HG02885 (cell line): ENCODE data around the gene LDLRAD1.
"Not testable (repeated sequence)": the region's sequence is repeated elsewhere in the genome, so short reads cannot be mapped to it uniquely, and the experiment has no call there.

ENCODE experiments used
- ATAC-seq: cut with Tn5 transposase; IDR thresholded peaks from one replicate; pipeline ENCODE4 v1.9.1; 2021; ENCODE audit warnings: mild to moderate bottlenecking; ENCODE audit not compliant: unreplicated experiment, poor library complexity

Gene LDLRAD1, protein sequence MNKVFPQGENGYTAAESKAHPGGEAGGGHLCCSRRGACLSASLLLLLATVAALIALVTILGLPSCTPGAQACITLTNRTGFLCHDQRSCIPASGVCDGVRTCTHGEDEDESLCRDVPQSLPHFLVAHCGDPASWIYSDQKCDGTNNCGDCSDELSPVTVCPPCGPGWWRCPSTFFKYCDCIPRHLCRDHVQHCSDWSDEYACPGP

GRCh38 chr1:54017979-54018378, at the start of gene LDLRAD1:
TSS of gene LDLRAD1 (minus strand) at chr1:54018186. CDS start at chr1:54018112, 74 bp downstream.
- ATAC-seq: no peak

DNA sequence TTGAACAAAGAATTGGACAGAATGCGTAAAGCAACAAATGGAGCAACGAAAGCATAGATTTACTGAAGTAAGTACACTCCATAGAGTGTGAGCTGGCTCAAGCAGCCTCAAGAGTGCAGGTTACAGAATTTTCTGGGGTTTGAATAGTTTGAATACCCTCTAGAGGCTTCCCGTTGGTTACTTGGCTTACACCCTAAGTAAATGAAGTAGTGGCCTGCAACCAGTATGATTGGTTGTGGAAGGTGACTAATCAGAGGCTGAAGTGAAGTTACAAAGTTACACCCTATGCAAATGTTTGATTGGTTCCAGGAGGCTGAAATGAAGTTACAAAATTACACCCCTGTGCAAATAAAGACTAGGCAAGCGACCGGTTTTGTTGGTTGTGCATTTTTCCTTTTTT, 46.3 kb upstream of the LDLRAD1 start:
- no peak for ATAC-seq

- no peak for ATAC-seq
Observed at GRCh38 chr1:54054438-54054749, 36.4 kb upstream of the LDLRAD1 start.

- no peak for ATAC-seq
Observed at GRCh38 chr1:54053745-54054437, 35.9 kb upstream of the LDLRAD1 start.

DNA sequence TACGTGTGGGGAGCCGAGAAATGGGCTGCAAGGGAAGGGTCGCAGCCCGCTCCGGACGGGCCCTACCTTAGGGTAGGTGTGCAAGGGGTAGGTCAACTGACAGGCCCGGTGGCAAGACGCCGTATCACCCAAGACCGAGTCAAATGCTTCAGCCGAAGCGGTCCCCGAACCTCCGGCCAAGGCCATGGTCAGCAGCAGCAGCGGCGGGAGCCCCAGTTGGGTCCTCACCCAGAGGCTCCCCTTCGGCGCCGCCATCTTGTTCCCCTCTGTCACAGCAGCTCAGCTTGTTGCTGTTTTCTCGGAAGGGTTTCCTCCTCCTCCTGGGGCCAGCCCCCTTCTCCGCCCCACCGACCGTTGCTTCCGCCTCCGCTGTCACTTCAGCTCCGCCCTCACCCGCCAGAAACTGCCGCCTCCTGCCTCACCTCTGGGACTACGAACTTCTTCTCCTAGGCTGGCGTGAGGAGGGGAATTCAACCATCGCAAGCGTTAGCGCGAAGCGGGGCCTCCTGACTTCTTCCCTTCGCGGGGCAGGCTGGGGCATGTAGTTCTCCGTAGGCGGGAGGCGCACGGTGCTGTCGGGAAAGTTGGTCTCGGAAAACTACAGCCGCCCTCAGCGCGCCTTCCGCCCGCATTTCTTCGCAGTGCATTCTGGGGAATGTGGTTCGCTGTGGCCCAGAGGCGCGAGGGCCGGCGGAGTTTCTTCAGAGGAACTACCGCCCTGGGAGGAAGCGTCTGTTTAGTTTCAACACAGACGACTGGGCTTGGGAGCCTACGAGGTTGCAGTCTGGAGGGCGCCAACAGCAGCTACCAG, 35.2 kb upstream of the LDLRAD1 start, which contains the start of the genes TCEANC2 and TMEM59:
Gene TCEANC2 (plus strand): TSS at position 675 of the 811 bp plus-strand sequence. CDS start 815 bp downstream, outside the sequence.
Gene TMEM59 (minus strand): TSS at position 271 of the 811 bp plus-strand sequence. CDS start 16 bp downstream, at position 255.
- peak; percentile 93 for ATAC-seq

DNA sequence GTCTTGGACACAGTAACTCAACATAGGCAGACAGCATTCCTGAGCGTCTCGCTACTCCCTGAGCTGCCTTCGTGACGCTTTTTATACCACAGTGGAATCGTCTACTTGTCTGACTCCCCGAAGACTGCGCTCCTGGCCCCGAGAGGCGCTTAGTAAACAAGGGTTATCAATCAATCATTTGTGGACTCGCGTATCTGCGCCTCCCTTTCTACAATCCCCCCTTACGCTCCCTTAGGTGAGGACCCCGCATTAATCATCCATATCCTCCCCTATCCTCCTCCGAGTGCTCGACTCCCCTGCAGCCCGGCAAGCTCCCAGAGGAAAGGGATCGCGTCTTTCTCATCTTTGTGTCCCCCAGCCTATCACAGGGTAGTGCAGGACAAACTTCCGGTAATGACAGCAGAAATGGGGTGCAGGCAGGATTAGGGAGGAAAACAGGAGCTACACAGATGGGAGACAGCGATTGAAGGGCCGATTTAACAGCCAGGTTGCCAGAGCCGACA, 34.5 kb upstream of the LDLRAD1 start:
- ATAC-seq: peak; percentile 20

- ATAC-seq: no peak
Observed at GRCh38 chr1:54051933-54052430, 34.0 kb upstream of the LDLRAD1 start.

GRCh38 chr1:54050435-54050834, 32.4 kb upstream of the LDLRAD1 start:
- not testable (repeated sequence) for ATAC-seq

DNA sequence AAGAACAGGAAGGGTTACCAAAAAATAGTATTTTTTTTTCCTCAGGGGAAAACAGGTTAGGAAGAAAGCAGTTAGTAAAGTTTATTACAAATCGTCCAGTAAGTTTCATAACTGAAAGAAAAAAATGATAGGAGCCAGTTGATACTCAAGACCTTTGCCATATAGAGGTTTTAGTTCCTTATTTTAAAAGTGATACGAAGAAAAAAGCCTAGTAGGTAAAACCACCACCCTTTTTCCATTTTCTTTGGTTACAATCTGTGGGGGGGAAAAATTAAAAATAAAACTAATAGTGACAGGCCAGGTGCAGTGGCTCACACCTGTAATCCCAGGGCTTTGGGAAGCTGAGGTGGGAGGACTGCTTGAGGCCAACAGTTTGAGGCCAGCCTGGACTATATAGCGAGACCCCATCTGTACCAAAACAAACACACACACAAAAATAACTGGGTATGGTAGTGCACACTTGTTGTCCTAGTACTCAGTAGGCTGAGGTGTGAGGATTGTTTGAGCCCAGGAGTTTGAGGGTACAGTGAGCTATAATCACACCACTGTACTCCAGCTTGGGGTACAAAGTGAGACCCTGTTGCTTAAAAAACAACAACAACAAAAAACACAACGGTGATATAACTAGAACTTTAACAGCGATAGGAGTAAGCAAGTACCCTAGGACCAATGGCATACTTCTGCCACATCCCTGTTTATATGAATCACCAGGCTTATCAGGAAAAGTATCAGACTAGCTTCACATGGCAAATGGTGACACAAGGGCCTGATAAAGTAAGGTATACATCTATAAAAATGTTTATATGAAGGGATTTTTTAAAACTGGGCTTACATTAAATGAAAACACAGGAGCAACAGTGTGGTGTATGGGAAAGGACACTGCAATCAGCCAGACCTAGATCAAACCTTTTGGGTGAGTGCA, 29.7 kb upstream of the LDLRAD1 start:
- ATAC-seq: no peak

GRCh38 chr1:54046671-54047383, 28.8 kb upstream of the LDLRAD1 start:
- no peak for ATAC-seq

GRCh38 chr1:54045496-54045895, 27.5 kb upstream of the LDLRAD1 start:
- ATAC-seq: no peak

GRCh38 chr1:54041806-54042205, 23.8 kb upstream of the LDLRAD1 start:
- ATAC-seq: no peak

GRCh38 chr1:54037476-54037875, 19.5 kb upstream of the LDLRAD1 start:
- no peak for ATAC-seq

DNA sequence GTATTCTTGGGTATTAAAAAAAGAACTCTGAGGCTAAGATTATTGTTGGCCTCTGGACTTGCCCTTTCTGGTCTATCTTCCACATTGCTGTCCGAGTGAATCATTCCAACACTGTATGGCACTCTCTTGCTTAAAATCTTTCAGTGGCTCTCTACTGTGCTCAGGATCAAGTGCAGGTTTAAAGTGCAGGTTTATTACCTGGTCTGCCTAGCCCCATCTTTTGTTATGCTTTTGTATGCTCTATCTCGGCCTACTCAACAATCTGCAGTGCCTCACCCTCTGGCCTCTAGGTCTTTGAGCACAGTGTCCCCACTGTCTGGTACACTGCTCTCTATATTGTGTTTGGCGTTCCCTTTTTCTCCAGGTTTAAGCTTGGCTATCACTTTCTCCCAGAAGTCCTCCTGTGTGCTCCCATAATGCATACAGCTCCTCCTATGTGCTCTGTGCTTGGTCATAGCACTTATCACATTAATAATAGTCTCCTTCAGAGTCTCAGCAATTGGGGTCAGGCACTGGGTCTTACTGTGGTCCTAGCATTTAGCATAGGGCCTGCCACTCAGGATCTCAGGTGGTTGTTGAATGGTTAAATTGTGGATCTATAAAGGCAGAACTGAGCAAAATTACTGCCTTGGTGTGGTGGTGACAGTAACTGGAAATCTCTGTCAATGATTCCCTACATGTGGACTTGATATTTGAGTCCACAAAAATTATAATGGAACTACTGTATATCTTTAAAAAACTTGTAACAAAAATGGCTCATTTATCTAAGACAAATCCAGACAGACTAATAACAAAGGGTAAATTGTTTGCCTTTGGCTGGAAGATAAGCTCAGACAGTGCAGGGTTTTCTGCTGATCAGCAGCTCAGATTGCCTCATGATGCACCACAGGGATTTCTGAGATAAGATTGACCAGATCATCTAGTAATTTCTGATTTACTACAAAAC, 10.6 kb upstream of the LDLRAD1 start:
- ATAC-seq: no peak

DNA sequence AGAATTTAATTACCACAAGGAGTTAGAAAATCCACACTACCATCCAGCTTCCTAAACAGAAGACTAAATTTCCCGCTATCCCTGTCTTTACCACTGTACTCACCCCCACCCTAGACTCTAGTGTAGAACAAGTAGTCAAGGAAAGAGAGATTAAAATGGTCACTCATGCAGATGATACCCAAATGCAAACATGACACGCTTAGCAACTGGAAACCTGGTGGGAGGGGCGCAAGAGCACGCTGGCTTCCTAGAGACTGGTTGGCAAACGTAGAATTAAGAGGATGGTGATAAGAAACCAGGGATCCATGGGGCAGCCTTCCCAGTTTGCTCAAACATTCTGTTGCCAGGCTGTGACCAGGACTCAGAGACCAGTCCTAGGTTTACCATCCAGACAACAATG, 9.9 kb upstream of the LDLRAD1 start:
- ATAC-seq: no peak

DNA sequence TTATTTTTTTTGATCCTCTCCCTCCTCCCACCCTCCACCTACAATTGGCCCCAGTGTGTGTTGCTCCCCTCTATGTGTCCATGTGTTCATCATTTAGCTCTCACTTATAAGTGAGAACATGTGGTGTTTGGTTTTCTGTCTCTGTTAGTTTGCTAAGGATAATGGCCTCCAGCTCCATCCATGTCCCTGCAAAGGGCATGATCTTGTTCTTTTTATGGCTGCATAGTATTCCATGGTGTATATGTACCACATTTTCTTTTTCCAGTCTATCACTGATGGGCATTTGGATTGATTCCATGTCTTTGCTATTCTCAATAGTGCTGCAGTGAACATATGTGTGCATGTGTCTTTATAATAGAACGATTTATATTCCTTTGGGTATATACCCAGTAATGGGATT, 6.8 kb upstream of the LDLRAD1 start:
- not testable (repeated sequence) for ATAC-seq

- ATAC-seq: no peak
Observed at GRCh38 chr1:54024358-54024757, 6.4 kb upstream of the LDLRAD1 start.

GRCh38 chr1:54019562-54020176, 1.7 kb upstream of the LDLRAD1 start:
- not testable (repeated sequence) for ATAC-seq
